ENCODE measurements around the gene CYP4V2.

DNA sequence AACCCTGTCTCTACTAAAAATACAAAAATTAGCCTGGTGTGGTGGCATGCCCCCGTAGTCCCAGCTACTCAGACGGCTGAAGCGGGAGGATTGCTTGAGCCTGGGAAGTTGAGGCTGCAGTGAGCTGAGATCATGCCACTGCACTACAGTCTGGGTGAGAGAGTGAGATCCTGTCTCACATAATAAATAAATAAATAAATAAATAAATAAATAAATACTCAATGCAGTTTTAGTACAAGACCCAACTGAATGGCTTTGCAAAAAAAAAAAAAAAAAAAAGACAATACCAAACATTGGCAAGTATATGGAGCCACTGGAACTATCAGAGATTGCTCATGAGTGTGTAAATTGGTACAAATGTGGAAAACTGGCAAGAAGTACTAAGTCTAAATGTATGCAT lies 3.3 kb upstream of the CYP4V2 start:
- TF ChIP-seq CTCF (conservative IDR thresholded peaks at IDR 0.05) (no peak), ZFX (IDR thresholded peaks at IDR 0.05) (no peak)
